Spleen (tissue), 7 donors: Measurements from ENCODE around the gene FAM177B.

Experiments
- CTCF ChIP-seq, 11 experiments: fragments of 200-600 bp in 7 of 11; fragments of 450-650 bp in 4 of 11; sonication (generic) in 4 of 11; IDR thresholded peaks in 8 of 11; conservative IDR thresholded peaks in 3 of 11; 1 replicate in 7 of 11; 2 replicates in 4 of 11; pipeline versions ENCODE4 v1.4.0 to v1.8.0; 2016 to 2021; ENCODE audit warnings: antibody characterized with exemption in 11 of 11, inconsistent platforms in 4 of 11, mild to moderate bottlenecking in 1 of 11
- POLR2A ChIP-seq, 3 donors: fragments of 450-650 bp; IDR thresholded peaks; one replicate each; pipeline ENCODE4 v1.5.1; 2017; ENCODE audit warnings: antibody characterized with exemption in 3 of 3, mild to moderate bottlenecking in 1 of 3
- POLR2AphosphoS5 ChIP-seq, 3 donors: sonication (generic); formaldehyde crosslinking; IDR thresholded peaks; one replicate each; pipeline ENCODE4 v1.5.1; 2017; ENCODE audit warnings: antibody characterized with exemption in 3 of 3
- donor health status: DM: no; HTN: no; CAD: no; lungs with moderate emphysema.
- donor health status: DM: no; HTN: no; CAD: no.
- donor health status: DM: no; HTN: no; CAD: no.

GRCh38 chr1:222769181-222769580, 32.2 kb downstream of the FAM177B start:
- no peak for TF ChIP-seq POLR2A (IDR thresholded peaks at IDR 0.05)
- TF ChIP-seq CTCF (IDR thresholded peaks at IDR 0.05 in 8 of 11, conservative IDR thresholded peaks at IDR 0.05 in 3 of 11) = no peak
- no peak for TF ChIP-seq POLR2AphosphoS5 (IDR thresholded peaks at IDR 0.05)
